ENCODE results near the gene MREG. TPM values are rescaled to one million over a fixed set of nuclear protein-coding genes. Genes with fewer than 3 reads are reported as not detected.

The MREG gene
- total RNA-seq, 1 donor from 2014 or later: 19.1 TPM

- no peak overlapping the region for H3K4me3 ChIP-seq
- Mint-ChIP-seq H3K27me3 (ENCODE audit: insufficient read depth, low read depth) (no peaks in the 10 kb centered on the region), H3K27ac (no peak overlapping the region), H3K4me3 (no peak overlapping the region), H3K36me3 (peaks cover 7% of the 10 kb centered on the region), H3K4me1 (peaks cover 11% of the 10 kb centered on the region), H3K9me3 (no peaks in the 10 kb centered on the region)
- H3K9me3 ChIP-seq (ENCODE audit: low read depth): no peaks in the 10 kb centered on the region
- H4K20me1 ChIP-seq (ENCODE audit: low read depth): no peaks in the 10 kb centered on the region
- no peak for TF ChIP-seq EZH2 (IDR thresholded peaks at IDR 0.05)
- no peak for TF ChIP-seq CTCF (IDR thresholded peaks at IDR 0.05)
- no peak for TF ChIP-seq EZH2phosphoT487 (IDR thresholded peaks at IDR 0.05)
- no peak for DNase-seq (ENCODE audit: low spot score)
- H3K4me1 ChIP-seq: no peaks in the 10 kb centered on the region
- H2AFZ ChIP-seq (replicated peaks): no peak overlapping the region
- no peaks in the 10 kb centered on the region for H3K36me3 ChIP-seq
- H3F3A ChIP-seq (ENCODE audit: low read depth): peaks cover 3% of the 10 kb centered on the region
- no peak overlapping the region for H3K27ac ChIP-seq
- H3K9ac ChIP-seq: no peak overlapping the region
- H3K79me2 ChIP-seq (ENCODE audit: low read depth): peaks cover 20% of the 10 kb centered on the region
- no peak overlapping the region for H3K4me2 ChIP-seq
- H3K27me3 ChIP-seq: no peaks in the 10 kb centered on the region
Observed at GRCh38 chr2:215966274-215966673, 47.1 kb downstream of the MREG start.

- H3K36me3 Mint-ChIP-seq: peaks cover 2% of the 10 kb centered on the region
- H3K4me3 ChIP-seq: no peak overlapping the region
- H3K36me3 ChIP-seq: no peaks in the 10 kb centered on the region
- H3K27ac Mint-ChIP-seq: no peak overlapping the region
- no peak overlapping the region for H2AFZ ChIP-seq (replicated peaks)
- H4K20me1 ChIP-seq (ENCODE audit: low read depth): no peaks in the 10 kb centered on the region
- TF ChIP-seq EZH2phosphoT487 (IDR thresholded peaks at IDR 0.05) (no peak), EZH2 (IDR thresholded peaks at IDR 0.05) (no peak), CTCF (IDR thresholded peaks at IDR 0.05) (no peak)
- peaks cover 15% of the 10 kb centered on the region for H3K79me2 ChIP-seq (ENCODE audit: low read depth)
- H3K9me3 ChIP-seq (ENCODE audit: low read depth): no peaks in the 10 kb centered on the region
- H3K27ac ChIP-seq: no peak overlapping the region
- no peaks in the 10 kb centered on the region for H3K9me3 Mint-ChIP-seq
- DNase-seq (ENCODE audit: low spot score): no peak
- no peak overlapping the region for H3K4me3 Mint-ChIP-seq
- no peaks in the 10 kb centered on the region for H3K27me3 Mint-ChIP-seq (ENCODE audit: insufficient read depth, low read depth)
- H3K4me2 ChIP-seq: no peak overlapping the region
- no peaks in the 10 kb centered on the region for H3K27me3 ChIP-seq
- H3K9ac ChIP-seq: no peak overlapping the region
- peaks cover 11% of the 10 kb centered on the region for H3K4me1 Mint-ChIP-seq
- H3K4me1 ChIP-seq: no peaks in the 10 kb centered on the region
- H3F3A ChIP-seq (ENCODE audit: low read depth): peaks cover 3% of the 10 kb centered on the region
Observed at GRCh38 chr2:215965532-215966165, 47.7 kb downstream of the MREG start.

GRCh38 chr2:215961981-215962380, 51.4 kb downstream of the MREG start:
- Mint-ChIP-seq H3K4me3 (no peak overlapping the region), H3K27me3 (ENCODE audit: insufficient read depth, low read depth) (peaks cover 2% of the 10 kb centered on the region), H3K27ac (no peak overlapping the region), H3K9me3 (no peaks in the 10 kb centered on the region), H3K4me1 (peaks cover 11% of the 10 kb centered on the region), H3K36me3 (peaks cover 2% of the 10 kb centered on the region)
- Histone ChIP-seq H3K4me3 (no peak overlapping the region), H3F3A (ENCODE audit: low read depth) (peaks cover 3% of the 10 kb centered on the region), H3K79me2 (ENCODE audit: low read depth) (no peaks in the 10 kb centered on the region), H3K36me3 (no peaks in the 10 kb centered on the region), H3K4me1 (no peaks in the 10 kb centered on the region), H3K27ac (no peak overlapping the region), H3K4me2 (no peak overlapping the region), H3K9ac (no peak overlapping the region), H3K9me3 (ENCODE audit: low read depth) (no peaks in the 10 kb centered on the region), H3K27me3 (no peaks in the 10 kb centered on the region), H2AFZ (replicated peaks) (no peak overlapping the region), H4K20me1 (ENCODE audit: low read depth) (no peaks in the 10 kb centered on the region)
- TF ChIP-seq CTCF (IDR thresholded peaks at IDR 0.05) (no peak), EZH2phosphoT487 (IDR thresholded peaks at IDR 0.05) (no peak), EZH2 (IDR thresholded peaks at IDR 0.05) (no peak)
- DNase-seq (ENCODE audit: low spot score): no peak

Measured in neural progenitor cell (in vitro differentiated cells).